Thyroid gland (tissue), 4 donors: Measurements from ENCODE around the gene ATP6V1G1.

Experiments used
- POLR2A ChIP-seq, 2 donors: fragments of 450-650 bp; IDR thresholded peaks; one replicate each; pipeline ENCODE4 v1.6.1; 2017; ENCODE audit warnings: antibody characterized with exemption in 2 of 2, mild to moderate bottlenecking in 2 of 2, moderate library complexity in 1 of 2
- TF ChIP-seq, protein P1 (sequence below), 6 experiments: fragments of 200-600 bp in 3 of 6; fragments of 450-650 bp in 3 of 6; sonication (generic) in 3 of 6; IDR thresholded peaks; one replicate each; pipeline ENCODE4 v1.5.1; 2016 to 2019; ENCODE audit warnings: antibody characterized with exemption in 6 of 6, mild to moderate bottlenecking in 2 of 6, inconsistent platforms in 1 of 6, moderate library complexity in 1 of 6

DNA sequence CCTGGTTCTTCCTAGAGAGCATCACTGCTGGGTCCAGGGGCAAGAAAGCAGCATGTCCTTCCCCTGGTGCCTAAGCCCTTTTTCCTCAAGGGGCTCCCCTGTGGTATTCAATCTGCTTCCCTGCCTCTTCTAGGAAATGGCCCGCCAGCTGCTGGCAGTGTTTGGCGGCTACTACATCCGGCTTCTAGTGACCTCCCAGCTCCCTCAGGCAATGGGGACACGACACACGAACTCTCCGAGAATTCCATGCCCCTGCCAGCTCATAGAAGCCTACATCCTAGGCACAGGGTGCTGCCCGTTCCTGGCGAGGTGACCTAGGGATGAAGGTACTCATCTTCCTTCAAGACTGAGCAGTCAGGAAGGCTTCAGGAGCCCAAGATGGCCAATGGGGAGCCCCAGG, 55.4 kb downstream of the ATP6V1G1 start:
- TF ChIP-seq, protein P1, sequence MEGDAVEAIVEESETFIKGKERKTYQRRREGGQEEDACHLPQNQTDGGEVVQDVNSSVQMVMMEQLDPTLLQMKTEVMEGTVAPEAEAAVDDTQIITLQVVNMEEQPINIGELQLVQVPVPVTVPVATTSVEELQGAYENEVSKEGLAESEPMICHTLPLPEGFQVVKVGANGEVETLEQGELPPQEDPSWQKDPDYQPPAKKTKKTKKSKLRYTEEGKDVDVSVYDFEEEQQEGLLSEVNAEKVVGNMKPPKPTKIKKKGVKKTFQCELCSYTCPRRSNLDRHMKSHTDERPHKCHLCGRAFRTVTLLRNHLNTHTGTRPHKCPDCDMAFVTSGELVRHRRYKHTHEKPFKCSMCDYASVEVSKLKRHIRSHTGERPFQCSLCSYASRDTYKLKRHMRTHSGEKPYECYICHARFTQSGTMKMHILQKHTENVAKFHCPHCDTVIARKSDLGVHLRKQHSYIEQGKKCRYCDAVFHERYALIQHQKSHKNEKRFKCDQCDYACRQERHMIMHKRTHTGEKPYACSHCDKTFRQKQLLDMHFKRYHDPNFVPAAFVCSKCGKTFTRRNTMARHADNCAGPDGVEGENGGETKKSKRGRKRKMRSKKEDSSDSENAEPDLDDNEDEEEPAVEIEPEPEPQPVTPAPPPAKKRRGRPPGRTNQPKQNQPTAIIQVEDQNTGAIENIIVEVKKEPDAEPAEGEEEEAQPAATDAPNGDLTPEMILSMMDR (IDR thresholded peaks at IDR 0.05): no peak
- no peak for TF ChIP-seq POLR2A (IDR thresholded peaks at IDR 0.05)
